H1 (cell line): ENCODE results near the gene DNAH8. TPM values are rescaled to one million over a fixed set of nuclear protein-coding genes. Genes with fewer than 3 reads are reported as not detected.

ENCODE experiments used
- CTCF ChIA-PET: fragments of 300-600 bp; sonication (Branson Sonifier 250); formaldehyde crosslinking; loops from one replicate; lab custom pipeline; 2021; ENCODE audit not compliant: partially characterized antibody; lab: Charles Lee
- POLR2A ChIA-PET: fragments of 300-600 bp; sonication (Branson Sonifier 250); formaldehyde crosslinking; loops from one replicate; lab custom pipeline; 2021; ENCODE audit warnings: inconsistent platforms; ENCODE audit not compliant: partially characterized antibody; lab: Charles Lee
- DNase-seq, 2 experiments: peaks; one replicate each; pipeline versions ENCODE4 v3.0.0 to v3.0.0-alpha.2; 2010 to 2022; ENCODE audit warnings: low spot score in 2 of 2, low read depth in 1 of 2, mixed read lengths in 1 of 2
- FAIRE-seq: peaks from 2 replicates; lab custom pipeline; 2011; peaks lifted over from hg19 to GRCh38; lab: Jason Lieb, UNC
- H2AFZ ChIP-seq: 2 replicates; pipeline ENCODE4 v1.8.1; 2012; ENCODE audit warnings: low read length, inconsistent platforms
- H2AK5ac ChIP-seq: 2 replicates; pipeline ENCODE4 v1.6.1; 2013; ENCODE audit warnings: low read depth, low read length
- H2BK120ac ChIP-seq: replicated peaks from 2 replicates; pipeline ENCODE3; 2013; ENCODE audit warnings: low read depth, low read length, inconsistent platforms
- H2BK12ac ChIP-seq: 2 replicates; pipeline ENCODE4 v1.6.1; 2013; ENCODE audit warnings: low read depth, low read length
- H2BK15ac ChIP-seq: 2 replicates; pipeline ENCODE4 v1.6.1; 2013; ENCODE audit warnings: low read length
- H2BK20ac ChIP-seq: 2 replicates; pipeline ENCODE4 v1.6.1; 2013; ENCODE audit warnings: low read length
- H2BK5ac ChIP-seq: 2 replicates; pipeline ENCODE4 v1.6.1; 2013; ENCODE audit warnings: low read depth, low read length
- H3K14ac ChIP-seq: 2 replicates; pipeline ENCODE4 v1.6.1; 2013; ENCODE audit warnings: inconsistent platforms; ENCODE audit not compliant: insufficient read length
- H3K18ac ChIP-seq: 2 replicates; pipeline ENCODE4 v1.6.1; 2013; ENCODE audit warnings: low read length; ENCODE audit errors: extremely low read depth
- H3K23ac ChIP-seq: 2 replicates; pipeline ENCODE4 v1.6.1; 2013; ENCODE audit warnings: inconsistent platforms; ENCODE audit not compliant: insufficient read length
- H3K23me2 ChIP-seq: 2 replicates; pipeline ENCODE4 v1.6.1; 2013; ENCODE audit warnings: low read depth, low read length
- H3K27ac ChIP-seq: 2 replicates; pipeline ENCODE4 v1.6.1; 2011; ENCODE audit warnings: low read depth, low read length, inconsistent platforms
- H3K27me3 ChIP-seq, 4 experiments: replicated peaks in 1 of 4; 1 replicate in 1 of 4; 2 replicates in 3 of 4; pipeline versions ENCODE4 v1.6.1 to v1.8.1; 2011 to 2013; ENCODE audit warnings: low read length in 3 of 4, mild to moderate bottlenecking in 3 of 4, inconsistent platforms in 2 of 4, mixed read lengths in 2 of 4, moderate library complexity in 1 of 4; ENCODE audit not compliant: control insufficient read depth in 3 of 4, insufficient read depth in 3 of 4; ENCODE audit errors: extremely low read depth in 1 of 4
- H3K36me3 ChIP-seq, 4 experiments: 2 replicates each; pipeline versions ENCODE4 v1.6.1 to v1.8.1; 2011 to 2013; ENCODE audit warnings: mild to moderate bottlenecking in 4 of 4, low read length in 3 of 4, moderate library complexity in 2 of 4, control low read depth in 1 of 4, inconsistent platforms in 1 of 4; ENCODE audit not compliant: insufficient read depth in 4 of 4, control insufficient read depth in 2 of 4
- H3K4ac ChIP-seq: replicated peaks from 2 replicates; pipeline ENCODE3; 2013; ENCODE audit warnings: low read length, low read depth, mixed read lengths, inconsistent platforms; ENCODE audit not compliant: insufficient read length
- H3K4me1 ChIP-seq, 4 experiments: replicated peaks in 1 of 4; 1 replicate in 1 of 4; 2 replicates in 3 of 4; pipeline versions ENCODE4 v1.6.1 to v1.8.1; 2011 to 2013; ENCODE audit warnings: low read length in 3 of 4, inconsistent platforms in 2 of 4, mixed read lengths in 1 of 4; ENCODE audit not compliant: insufficient read depth in 4 of 4, control insufficient read depth in 3 of 4
- H3K4me2 ChIP-seq, 2 experiments: 2 replicates each; pipeline versions ENCODE4 v1.6.1 to v1.8.1; 2011 to 2013; ENCODE audit warnings: low read depth in 2 of 2, low read length in 2 of 2, control low read depth in 1 of 2, inconsistent platforms in 1 of 2, mild to moderate bottlenecking in 1 of 2; ENCODE audit not compliant: insufficient read depth in 1 of 2
- H3K4me3 ChIP-seq, 4 experiments: fragments of 200-600, 300-600 bp in 1 of 4; sonication (generic), shearing (Covaris generic), sonication (Bioruptor Twin) in 1 of 4; 2 replicates each; pipeline versions ENCODE4 v1.5.1 to v1.8.1; 2011 to 2016; ENCODE audit warnings: low read length in 4 of 4, low read depth in 3 of 4, control low read depth in 2 of 4, inconsistent platforms in 2 of 4, mild to moderate bottlenecking in 2 of 4, mixed read lengths in 1 of 4, moderate library complexity in 1 of 4; ENCODE audit not compliant: insufficient read depth in 2 of 4; ENCODE audit errors: extremely low read depth in 1 of 4
- H3K56ac ChIP-seq: replicated peaks from 2 replicates; pipeline ENCODE3; 2013; ENCODE audit warnings: low read depth, mild to moderate bottlenecking, mixed read lengths, low read length, inconsistent platforms; ENCODE audit not compliant: insufficient read length
- H3K79me1 ChIP-seq: 2 replicates; pipeline ENCODE4 v1.6.1; 2013; ENCODE audit warnings: low read depth, low read length, control low read depth
- H3K79me2 ChIP-seq, 2 experiments: 2 replicates each; pipeline versions ENCODE4 v1.6.1 to v1.8.1; 2012 to 2013; ENCODE audit warnings: low read length in 2 of 2, mild to moderate bottlenecking in 2 of 2, inconsistent platforms in 1 of 2; ENCODE audit not compliant: insufficient read depth in 2 of 2, control insufficient read depth in 1 of 2
- H3K9ac ChIP-seq, 4 experiments: replicated peaks in 1 of 4; 1 replicate in 1 of 4; 2 replicates in 3 of 4; pipeline versions ENCODE4 v1.6.1 to v1.8.1; 2011 to 2013; ENCODE audit warnings: low read depth in 3 of 4, low read length in 3 of 4, control low read depth in 2 of 4, mild to moderate bottlenecking in 2 of 4, moderate library complexity in 2 of 4, inconsistent platforms in 1 of 4; ENCODE audit errors: extremely low read depth in 1 of 4
- H3K9me3 ChIP-seq, 2 experiments: 2 replicates each; pipeline versions ENCODE4 v1.6.1 to v1.8.1; 2012 to 2013; ENCODE audit warnings: mild to moderate bottlenecking in 2 of 2, moderate library complexity in 2 of 2, control low read depth in 1 of 2, inconsistent platforms in 1 of 2, low read depth in 1 of 2, low read length in 1 of 2, mixed read lengths in 1 of 2; ENCODE audit not compliant: insufficient read depth in 2 of 2
- H4K20me1 ChIP-seq, 2 experiments: replicated peaks in 1 of 2; 2 replicates each; pipeline versions ENCODE3 to v1.8.1; 2011 to 2013; ENCODE audit warnings: inconsistent platforms in 2 of 2, low read length in 2 of 2, mild to moderate bottlenecking in 1 of 2; ENCODE audit not compliant: insufficient read depth in 2 of 2, control insufficient read depth in 1 of 2
- H4K5ac ChIP-seq: 2 replicates; pipeline ENCODE4 v1.6.1; 2013; ENCODE audit warnings: low read length, low read depth, mixed read lengths, inconsistent platforms; ENCODE audit not compliant: insufficient read length
- H4K8ac ChIP-seq: 2 replicates; pipeline ENCODE4 v1.8.0; 2013; ENCODE audit warnings: mild to moderate bottlenecking, moderate library complexity, low read length, inconsistent platforms; ENCODE audit not compliant: insufficient read depth; ENCODE audit errors: extremely low read depth
- H4K91ac ChIP-seq: replicated peaks from 2 replicates; pipeline ENCODE3; 2013; ENCODE audit warnings: low read length, mixed read lengths, inconsistent platforms; ENCODE audit not compliant: insufficient read length
- CEBPB ChIP-seq: IDR thresholded peaks from 2 replicates; pipeline ENCODE4 v1.6.1; 2012; ENCODE audit warnings: low read depth, low read length
- WGBS, 2 experiments: shearing (Covaris generic) in 1 of 2; methylation state at CpG; one replicate each; pipeline versions ENCODE4 v1.1.6 to v1.1.7; 2013 to 2015; ENCODE audit warnings: low lambda C conversion rate in 2 of 2, mixed read lengths in 2 of 2, inconsistent platforms in 1 of 2, low coverage in 1 of 2, missing lambda C conversion rate in 1 of 2; ENCODE audit not compliant: insufficient replicate concordance in 2 of 2, insufficient coverage in 1 of 2, insufficient read length in 1 of 2; ENCODE audit errors: extremely low coverage in 1 of 2, missing lambda C conversion rate in 1 of 2; 5-methylcytosine and 5-hydroxymethylcytosine counted together
- polyA plus RNA-seq, 7 experiments: library from polyadenylated mRNA; depleted of rRNA in 3 of 7; stranded (reverse) in 5 of 7; unstranded in 2 of 7; fragments of >200 nt in 5 of 7; fragments of 200-250 nt in 2 of 7; gene quantifications; 1 replicate in 5 of 7; 2 replicates in 1 of 7; 4 replicates in 1 of 7; pipeline versions ENCODE4 v1.2.1 to v1.2.3, GENCODE V29; 2011 to 2013; ENCODE audit warnings: missing spikeins in 2 of 7, mixed read lengths in 2 of 7
- total RNA-seq: library from RNA; stranded (reverse); fragmentation: NEBNext Ultra II Directional; extraction: Animal tissue kit (Norgen Biotek cat#: 25700); gene quantifications from 2 replicates; pipeline ENCODE4 v1.2.1, GENCODE V29; 2021

The DNAH8 gene
- total and polyA plus RNA-seq, 2 of the 8 experiments (the other 6 are each of a cell fraction or from before 2014, with no cell fraction given), result under 0.01 TPM; not detected in 1

- FAIRE-seq, result no peak
- ChIA-PET CTCF (no interaction called here), POLR2A (no interaction called here)
- Histone ChIP-seq H2BK5ac (no peak overlapping the region), H4K91ac (no peak overlapping the region), H2BK120ac (no peak overlapping the region), H3K4me2 (no peak overlapping the region), H3K23me2 (no peaks in the 10 kb centered on the region), H3K4ac (no peak overlapping the region), H3K27me3 (no peaks in the 10 kb centered on the region), H3K4me1 (no peaks in the 10 kb centered on the region), H3K18ac (no peak overlapping the region), H3K23ac (no peak overlapping the region), H2AFZ (no peak overlapping the region), H2BK15ac (no peak overlapping the region), H4K5ac (no peak overlapping the region), H3K14ac (no peak overlapping the region), H3K56ac (no peak overlapping the region), H2AK5ac (no peak overlapping the region), H2BK12ac (no peak overlapping the region), H4K8ac (no peak overlapping the region), H3K27ac (no peak overlapping the region), H3K79me2 (no peaks in the 10 kb centered on the region), H3K36me3 (peaks cover 7 to 61% (median 27%) of the 10 kb centered on the region in 4 experiments), H3K4me3 (no peak overlapping the region), H3K79me1 (no peaks in the 10 kb centered on the region; the same call in 1 of the 2 replicates), H3K9me3 (no peaks in the 10 kb centered on the region), H2BK20ac (no peak overlapping the region), H3K9ac (no peak overlapping the region), H4K20me1 (peaks cover 0 to 2% of the 10 kb centered on the region in 2 experiments)
- no peak for DNase-seq
- 89% methylated on average over 1 of the region's 1 CpG; no CpG with 5 or more reads in 1 of the 2 experiments for WGBS, 2 experiments
- TF ChIP-seq CEBPB, result no peak
Measured at GRCh38 chr6:38676974-38677544, 38.1 kb upstream of the DNAH8 start.
